Renal pelvis (tissue), 12 donors: Measurements from ENCODE around the gene AGAP5. TPM values are rescaled to one million over a fixed set of nuclear protein-coding genes. Genes with fewer than 3 reads are reported as not detected.
"Not testable (repeated sequence)": the region's sequence is repeated elsewhere in the genome, so short reads cannot be mapped to it uniquely, and the experiment has no call there.

Source experiments
- DNase-seq: peaks from one replicate; pipeline ENCODE4 v3.0.0-alpha.2; 2013
- long read RNA-seq, 16 experiments: transcript quantifications; one replicate each; lab custom pipeline, GENCODE V29; 2026
- polyA plus RNA-seq, 3 donors: library from polyadenylated mRNA; unstranded; fragments of 120-200 nt; gene quantifications; one replicate each; pipeline ENCODE4 v1.2.1, GENCODE V29; 2013; ENCODE audit not compliant: insufficient read length in 3 of 3

AGAP5 gene
- polyA plus RNA-seq: 10 to 100 TPM in 2 of 3 donors, 1 to 10 TPM in 1; 9.0 to 32.0 (median 28.9) TPM
- long read RNA-seq, donor 1: 0 reads
- long read RNA-seq, donor 2, transcript AGAP5-201 (8 exons, 2,394 nt): major isoform, 5 of 5 reads
- long read RNA-seq, donor 2, partial matches to known transcripts: 0 of 5 reads
- long read RNA-seq, donor 2, other reads (novel, unspliced or antisense): 0 of 5 reads
- long read RNA-seq, donor 3: 0 reads
- long read RNA-seq, donor 4, partial matches to known transcripts: 0 of 2 reads
- long read RNA-seq, donor 4, other reads (novel, unspliced or antisense): 0 of 2 reads
- long read RNA-seq, donor 5: 0 reads
- long read RNA-seq, donor 6, transcript AGAP5-201 (8 exons, 2,394 nt): major isoform, 8 of 8 reads
- long read RNA-seq, donor 6, partial matches to known transcripts: 0 of 8 reads
- long read RNA-seq, donor 6, other reads (novel, unspliced or antisense): 0 of 8 reads
- long read RNA-seq, donor 7, partial matches to known transcripts: 0 of 1 reads
- long read RNA-seq, donor 7, other reads (novel, unspliced or antisense): 0 of 1 reads
- long read RNA-seq, donor 8, partial matches to known transcripts: 0 of 4 reads
- long read RNA-seq, donor 8, other reads (novel, unspliced or antisense): 0 of 4 reads
- long read RNA-seq, donor 9, partial matches to known transcripts: 0 of 4 reads
- long read RNA-seq, donor 9, other reads (novel, unspliced or antisense): 0 of 4 reads
- long read RNA-seq, donor 10, partial matches to known transcripts: 0 of 2 reads
- long read RNA-seq, donor 10, other reads (novel, unspliced or antisense): 0 of 2 reads
- long read RNA-seq, donor 11, partial matches to known transcripts: 0 of 1 reads
- long read RNA-seq, donor 11, other reads (novel, unspliced or antisense): 0 of 1 reads
- long read RNA-seq, donor 12, partial matches to known transcripts: 0 of 1 reads
- long read RNA-seq, donor 12, other reads (novel, unspliced or antisense): 0 of 1 reads
- long read RNA-seq, donor 13, transcript AGAP5-201 (8 exons, 2,394 nt): major isoform, 5 of 5 reads
- long read RNA-seq, donor 13, partial matches to known transcripts: 0 of 5 reads
- long read RNA-seq, donor 13, other reads (novel, unspliced or antisense): 0 of 5 reads
- long read RNA-seq, donor 14: 0 reads
- long read RNA-seq, donor 15, transcript AGAP5-201 (8 exons, 2,394 nt): major isoform, 7 of 7 reads
- long read RNA-seq, donor 15, partial matches to known transcripts: 0 of 7 reads
- long read RNA-seq, donor 15, other reads (novel, unspliced or antisense): 0 of 7 reads
- long read RNA-seq, donor 16, partial matches to known transcripts: 0 of 2 reads
- long read RNA-seq, donor 16, other reads (novel, unspliced or antisense): 0 of 2 reads

DNA sequence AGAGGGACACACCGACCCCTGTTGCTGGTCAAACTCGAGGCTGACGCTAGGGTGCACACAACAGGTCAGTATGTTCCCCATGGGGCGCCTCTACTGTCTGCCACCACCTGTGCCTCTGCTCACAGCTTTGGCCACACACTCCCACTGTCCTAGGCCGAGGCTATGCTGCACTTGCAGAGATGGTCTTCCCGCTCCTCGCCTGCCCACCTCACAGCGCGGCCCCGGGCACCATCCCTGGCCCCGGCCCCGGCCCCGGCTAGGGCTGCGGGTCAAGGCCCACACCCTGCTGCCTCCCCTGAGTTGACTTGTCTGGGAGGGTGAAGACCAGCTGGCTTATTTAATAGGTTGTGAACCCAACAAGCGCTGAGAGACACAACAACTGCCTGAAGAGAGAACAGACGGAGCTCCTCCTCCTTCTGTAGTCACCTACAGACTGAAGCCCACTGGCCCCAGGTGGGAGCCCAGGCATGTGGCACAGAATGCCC, at the start of gene AGAP5:
TSS of gene AGAP5 (minus strand) at position 435 of the 485 bp plus-strand sequence. CDS start at position 81, 354 bp downstream.
- not testable (repeated sequence) for DNase-seq

DNA sequence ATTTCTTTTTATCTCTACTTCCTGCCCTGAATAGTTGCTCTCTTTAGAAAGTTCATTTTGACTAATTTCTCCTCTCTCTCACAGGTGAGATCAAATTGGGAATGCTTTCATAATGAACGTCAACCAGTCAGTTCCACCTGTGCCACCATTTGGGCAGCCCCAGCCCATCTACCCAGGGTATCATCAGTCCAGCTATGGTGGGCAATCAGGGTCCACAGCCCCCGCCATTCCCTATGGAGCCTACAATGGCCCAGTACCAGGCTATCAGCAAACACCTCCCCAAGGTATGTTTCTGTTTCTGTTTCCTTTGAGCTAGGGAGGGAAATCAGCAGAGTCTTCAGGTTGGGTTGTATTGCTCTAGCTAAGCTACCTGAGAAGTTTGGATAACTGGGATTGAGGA, 48.8 kb upstream of the AGAP5 start:
- no peak for DNase-seq

DNA sequence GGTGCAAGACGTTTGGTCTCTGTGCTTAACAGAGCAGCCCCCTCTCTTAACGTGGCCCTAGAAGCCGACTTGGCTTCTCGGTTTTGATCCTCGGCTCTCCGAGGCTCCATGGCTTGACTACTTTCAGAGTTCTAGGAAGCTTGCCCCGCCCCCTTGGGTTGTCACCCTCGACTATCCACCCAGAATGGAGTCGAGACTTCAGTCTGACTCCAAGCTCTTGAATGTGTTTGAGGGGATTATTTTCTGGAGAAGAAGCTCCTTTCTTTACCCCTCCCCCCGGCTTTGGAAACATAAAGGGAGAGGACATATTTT, 46.7 kb upstream of the AGAP5 start:
- peak; percentile 75 for DNase-seq

DNA sequence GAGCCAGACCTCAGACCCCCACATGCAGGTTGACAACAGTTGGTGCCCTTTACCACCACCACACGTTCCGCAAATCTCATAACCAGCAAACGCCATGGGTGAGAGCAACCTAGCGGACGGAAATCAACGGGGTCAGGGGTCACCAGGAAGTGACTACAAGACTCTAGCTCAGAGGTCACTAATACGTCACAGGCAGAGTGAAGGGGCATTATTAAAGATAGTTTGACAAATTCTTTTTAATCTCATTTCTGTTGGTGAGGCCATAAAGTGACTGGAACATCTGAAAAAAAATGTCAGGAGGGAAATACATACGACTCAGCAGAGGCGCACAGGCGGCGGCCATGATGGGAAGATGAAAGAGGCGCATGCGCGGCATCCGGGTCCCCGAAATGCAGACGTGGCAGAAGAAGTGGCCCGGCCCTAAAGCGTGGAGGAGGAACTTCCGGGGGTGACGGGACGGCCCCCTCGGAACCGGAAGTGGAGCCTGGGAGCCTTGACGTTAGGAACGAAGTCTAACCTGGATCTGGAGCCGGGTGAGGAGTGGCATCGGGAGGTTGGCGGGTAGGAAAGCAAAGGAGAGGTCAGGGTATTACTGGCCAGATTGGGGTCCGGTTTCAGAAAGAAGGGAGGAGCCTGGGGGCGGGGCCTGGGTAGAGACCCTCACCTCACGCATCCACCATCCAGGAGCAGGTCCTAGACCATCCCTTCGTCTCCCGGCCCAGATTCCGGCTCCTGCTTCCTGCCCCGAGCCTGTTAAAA, 46.2 kb upstream of the AGAP5 start, which contains the start of gene SEC24C:
TSS of gene SEC24C (plus strand) at position 468 of the 759 bp plus-strand sequence. CDS start 2,461 bp downstream, outside the sequence.
- DNase-seq: peak; percentile 97

DNA sequence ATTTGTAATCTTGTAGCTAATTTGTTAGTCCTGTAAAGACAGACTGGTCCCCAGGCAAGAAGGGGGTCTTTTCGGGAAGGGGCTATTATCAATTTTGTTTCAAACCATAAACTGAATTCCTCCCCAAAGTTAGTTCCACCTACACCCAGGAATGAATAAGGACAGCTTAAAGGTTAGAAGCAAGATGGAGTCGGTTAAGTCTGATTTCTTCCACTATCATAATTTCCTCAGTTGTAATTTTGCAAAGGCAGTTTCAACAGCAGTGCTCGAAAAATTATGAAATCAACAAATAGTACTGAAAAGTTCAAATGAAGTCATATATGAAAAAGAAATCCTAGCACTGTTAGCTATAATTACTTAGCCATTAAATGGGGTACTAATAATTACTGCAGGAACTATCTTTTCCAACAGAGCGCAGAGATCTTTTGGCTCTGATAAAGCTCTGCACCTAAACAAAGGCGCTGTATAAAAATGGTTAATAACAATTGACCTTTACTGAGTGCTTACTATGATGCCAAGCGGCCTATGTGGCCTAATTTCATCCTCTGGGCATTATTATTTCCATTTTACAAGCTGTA, 45.5 kb upstream of the AGAP5 start:
- DNase-seq: no peak

DNA sequence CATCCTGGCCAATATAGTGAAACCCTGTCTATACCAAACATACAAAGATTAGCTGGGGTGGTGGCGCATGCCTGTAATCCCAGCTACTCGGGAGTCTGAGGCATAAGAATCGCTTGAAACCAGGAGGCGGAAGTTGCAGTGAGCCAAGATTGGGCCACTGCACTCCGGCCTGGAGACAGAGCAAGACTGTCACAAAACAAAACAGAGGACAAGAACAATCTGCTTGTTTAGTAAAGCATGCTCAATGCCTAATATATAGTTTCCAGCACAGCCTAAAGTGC, 44.5 kb upstream of the AGAP5 start:
- no peak for DNase-seq

DNA sequence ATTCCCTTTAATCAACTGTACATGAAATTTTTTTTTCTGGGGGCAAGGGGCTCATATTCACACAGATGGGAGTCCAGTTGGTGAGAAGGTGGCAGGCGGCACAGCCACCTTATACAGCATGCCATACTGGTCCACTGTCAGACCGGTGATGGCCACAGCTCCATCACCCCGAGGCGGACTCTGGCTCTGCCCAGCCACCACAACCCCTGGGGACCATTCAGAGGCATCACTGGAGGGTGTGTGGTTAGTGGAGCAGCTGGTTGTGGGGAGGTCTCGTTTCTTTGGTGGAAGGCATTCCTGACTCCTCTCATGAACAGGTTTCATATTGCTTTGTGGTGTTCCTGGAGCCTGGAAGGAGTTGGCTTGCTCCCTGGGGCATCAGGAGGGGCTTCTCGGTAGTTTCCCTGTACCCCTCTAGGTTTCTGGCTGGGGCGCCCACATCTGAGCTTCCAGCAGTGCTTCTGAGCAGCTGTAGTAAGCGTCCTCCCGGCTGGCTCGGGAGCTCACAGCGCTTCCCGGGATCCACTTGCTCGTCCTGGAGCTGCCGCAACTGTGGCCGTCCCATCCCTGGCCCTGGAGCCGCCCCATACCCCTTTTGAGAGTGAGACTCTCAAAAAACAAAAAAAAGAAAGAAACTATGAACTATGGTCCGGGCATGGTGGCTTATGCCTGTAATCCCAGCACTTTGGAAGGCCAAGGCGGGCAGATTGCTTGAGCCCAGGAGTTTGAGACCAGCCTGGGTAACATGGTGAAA, 42.8 kb upstream of the AGAP5 start:
- DNase-seq: not testable (repeated sequence)

DNA sequence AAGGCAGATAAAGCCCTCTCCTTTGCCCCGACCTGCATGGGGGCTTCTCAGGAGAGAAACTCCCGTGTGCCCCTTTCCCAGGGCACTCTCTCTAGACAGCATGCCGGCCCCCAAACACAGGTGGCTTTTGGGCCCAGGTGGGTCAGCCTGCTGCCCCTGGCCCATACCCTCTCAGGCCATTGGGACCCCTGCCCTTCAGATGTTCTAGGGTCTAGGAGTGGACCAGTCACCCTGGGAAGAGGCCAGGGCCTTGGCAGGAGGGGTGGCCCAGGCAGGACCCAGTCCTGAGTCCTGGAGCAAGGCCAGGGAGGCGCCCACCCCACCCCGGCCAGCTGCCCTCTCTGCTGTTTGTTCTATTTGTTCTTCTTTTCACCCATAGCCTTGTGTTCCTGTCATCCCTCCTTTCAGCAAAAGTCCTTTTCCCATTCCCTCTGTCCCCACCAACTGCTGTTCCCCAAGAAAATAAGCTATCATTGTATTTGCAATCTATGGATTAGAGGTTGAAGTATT, 36.9 kb upstream of the AGAP5 start:
- DNase-seq: no peak

DNA sequence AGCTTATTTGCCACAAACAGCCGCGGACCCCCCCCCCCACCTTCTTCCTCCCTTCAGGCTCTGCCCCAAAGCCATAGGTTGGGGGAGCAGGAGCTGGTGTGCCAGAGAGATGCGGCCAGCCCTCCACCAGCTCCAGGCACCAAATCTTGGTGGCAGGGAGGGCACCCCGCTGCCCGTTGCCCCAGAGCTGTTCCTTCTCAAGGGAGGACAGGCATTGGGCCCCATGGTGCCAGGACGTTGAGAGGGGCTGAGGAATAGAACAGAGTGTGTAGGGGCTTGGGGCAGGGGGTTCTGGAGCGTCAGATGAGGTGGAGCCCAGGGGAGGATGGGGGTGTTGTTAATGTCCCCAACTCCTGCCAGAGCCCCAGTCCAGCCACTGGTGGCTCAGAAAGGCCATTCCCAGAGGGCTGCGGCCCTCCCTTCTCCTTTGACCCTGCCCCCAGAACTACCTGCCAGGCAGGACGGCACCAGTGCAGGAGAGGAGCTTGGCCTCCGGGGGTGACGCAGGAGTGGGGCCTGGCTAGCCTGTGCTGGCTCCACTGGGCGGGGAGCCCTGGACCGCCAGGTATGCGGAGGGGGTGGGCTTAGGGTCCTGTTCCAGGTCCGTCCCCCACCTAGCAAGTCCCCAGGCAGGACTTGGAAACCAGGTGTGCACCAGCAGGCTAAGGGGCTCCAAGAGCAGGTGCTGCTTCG, 36.3 kb upstream of the AGAP5 start:
- no peak for DNase-seq

DNA sequence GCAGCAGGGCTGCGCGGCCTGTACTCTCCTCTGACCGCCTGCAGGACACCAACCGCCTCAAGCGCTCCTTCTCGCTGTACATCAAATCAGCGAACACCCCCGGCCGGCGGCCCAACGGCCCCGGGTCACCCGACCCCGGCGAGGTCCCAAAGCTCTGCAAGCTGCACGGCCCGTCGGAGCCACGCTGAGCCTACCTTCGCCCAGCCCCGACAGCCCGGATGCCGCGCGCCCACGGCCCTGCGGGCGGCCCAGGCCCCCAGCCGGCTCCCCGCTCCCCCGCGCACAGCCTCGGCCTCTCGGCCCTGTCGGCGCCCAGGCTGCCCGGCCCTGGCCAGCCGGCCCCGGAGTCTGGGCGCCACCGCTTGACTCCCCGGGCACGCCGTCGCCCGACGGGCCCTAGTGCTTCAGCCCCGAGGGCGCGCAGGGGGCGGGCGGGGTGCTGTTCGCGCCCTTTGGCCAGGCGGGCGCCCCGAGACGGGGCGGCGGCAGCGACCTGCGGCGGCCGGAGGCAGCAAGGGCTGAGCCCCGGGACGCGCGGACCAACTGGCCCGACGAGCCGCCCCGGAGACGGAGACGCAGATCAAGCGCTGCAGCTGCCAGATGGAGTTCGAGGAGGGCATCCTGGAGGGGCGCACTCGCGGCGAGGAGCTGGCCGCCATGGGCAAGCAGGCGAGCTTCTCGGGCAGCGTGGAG, 35.2 kb upstream of the AGAP5 start:
- no peak for DNase-seq

DNA sequence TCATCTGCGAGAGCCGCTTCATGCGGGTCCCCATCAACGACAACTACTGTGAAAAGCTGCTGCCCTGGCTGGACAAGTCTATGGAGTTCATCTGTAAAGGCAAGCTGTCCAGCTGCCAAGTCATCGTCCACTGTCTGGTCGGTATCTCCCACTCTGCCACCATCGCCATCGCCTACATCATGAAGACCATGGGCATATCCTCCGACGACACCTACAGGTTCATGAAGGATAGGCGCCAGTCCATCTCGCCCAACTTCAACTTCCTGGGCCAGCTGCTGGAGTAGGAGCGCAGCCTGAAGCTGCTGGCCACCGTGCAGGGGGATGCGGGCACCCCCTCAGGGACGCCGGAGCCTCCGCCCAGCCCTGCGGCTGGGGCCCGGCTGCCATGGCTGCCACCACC, 34.5 kb upstream of the AGAP5 start:
- DNase-seq: no peak

DNA sequence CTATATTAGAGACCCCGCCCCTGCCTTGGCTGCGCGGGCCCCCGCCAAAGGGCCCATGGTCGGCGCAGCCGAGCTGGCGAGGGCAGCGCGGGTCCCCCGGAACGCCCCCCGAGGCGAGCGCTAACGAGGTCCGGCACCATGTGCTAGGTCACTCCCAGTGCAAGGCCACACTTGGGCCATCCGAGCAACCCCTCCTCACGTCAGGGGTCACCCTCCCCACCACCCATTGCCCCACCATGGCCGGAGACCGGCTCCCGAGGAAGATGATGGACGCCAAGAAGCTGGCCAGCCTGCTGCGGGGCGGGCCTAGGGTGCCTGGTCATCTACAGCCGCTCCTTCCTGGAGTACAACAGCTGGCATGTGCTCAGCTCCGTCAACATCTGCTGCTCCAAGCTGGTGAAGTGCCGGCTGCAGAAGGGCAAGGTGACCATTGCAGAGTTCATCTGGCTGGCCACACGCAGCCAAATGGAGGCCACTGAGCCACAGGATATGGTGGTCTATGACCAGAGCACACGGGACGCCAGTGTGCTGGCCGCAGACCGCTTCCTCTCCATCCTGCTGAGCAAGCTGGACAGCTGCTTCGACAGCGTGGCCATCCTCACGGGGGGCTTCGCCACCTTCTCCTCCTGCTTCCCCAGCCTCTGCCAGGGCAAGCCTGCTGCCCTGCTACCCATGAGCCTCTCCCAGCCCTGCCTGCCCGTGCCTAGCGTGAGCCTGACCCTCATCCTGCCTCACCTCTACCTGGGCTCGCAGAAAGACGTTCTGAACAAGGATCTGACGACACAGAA, 33.9 kb upstream of the AGAP5 start:
- no peak for DNase-seq

DNA sequence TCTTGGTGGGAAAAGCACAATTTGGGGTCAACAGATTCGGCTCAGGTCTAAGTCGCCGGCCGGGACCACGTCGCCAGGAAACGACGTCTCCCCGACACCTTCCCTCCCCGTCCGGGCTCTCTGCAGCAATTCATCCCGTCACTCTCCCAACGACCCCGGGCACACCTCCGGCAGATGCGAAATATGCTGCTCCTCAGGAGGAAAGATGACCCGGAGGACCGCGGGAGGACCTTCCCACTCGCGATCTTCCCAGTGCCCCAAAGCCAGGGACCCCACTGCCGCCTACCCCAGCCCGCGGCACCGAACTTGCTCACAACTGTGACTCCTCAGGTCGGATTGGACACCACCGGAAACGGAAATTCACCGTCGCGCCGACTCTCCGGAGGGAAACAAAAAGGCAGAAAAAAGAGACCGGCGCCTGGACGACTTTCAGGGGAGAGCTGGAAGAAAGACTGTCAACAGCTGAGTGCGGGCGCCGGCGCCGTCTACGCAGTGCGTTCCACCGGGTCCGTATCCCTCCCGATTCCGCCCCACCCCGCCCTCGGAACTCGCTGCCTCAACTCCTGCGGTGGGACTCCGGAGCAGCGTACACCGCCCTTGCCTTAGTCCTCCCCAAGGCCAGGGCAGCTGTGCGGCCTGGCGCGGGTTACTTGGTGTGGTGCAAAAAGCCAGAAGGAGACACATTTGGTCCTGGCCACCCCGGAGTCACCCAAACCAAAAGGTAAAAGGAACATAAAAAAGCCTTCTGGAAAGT, 32.4 kb upstream of the AGAP5 start:
- peak; percentile 93 for DNase-seq

DNA sequence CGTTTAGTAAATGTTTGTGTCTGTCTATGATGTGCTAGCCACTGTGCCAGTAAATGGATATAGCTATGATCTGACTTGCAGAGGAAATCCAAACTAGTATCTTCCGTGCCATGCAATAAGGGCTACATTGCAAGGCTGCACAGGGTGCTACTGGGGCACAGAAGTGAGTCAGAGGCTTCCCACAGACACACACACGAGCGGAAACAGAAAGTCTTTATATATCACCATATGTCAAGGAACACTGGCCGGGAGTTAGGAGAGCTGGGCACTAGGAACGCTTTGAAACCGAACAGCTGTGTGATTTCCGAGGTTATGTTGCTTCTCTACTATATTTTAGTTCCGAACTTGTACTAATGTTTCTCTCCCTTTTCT, 31.9 kb upstream of the AGAP5 start:
- not testable (repeated sequence) for DNase-seq

DNA sequence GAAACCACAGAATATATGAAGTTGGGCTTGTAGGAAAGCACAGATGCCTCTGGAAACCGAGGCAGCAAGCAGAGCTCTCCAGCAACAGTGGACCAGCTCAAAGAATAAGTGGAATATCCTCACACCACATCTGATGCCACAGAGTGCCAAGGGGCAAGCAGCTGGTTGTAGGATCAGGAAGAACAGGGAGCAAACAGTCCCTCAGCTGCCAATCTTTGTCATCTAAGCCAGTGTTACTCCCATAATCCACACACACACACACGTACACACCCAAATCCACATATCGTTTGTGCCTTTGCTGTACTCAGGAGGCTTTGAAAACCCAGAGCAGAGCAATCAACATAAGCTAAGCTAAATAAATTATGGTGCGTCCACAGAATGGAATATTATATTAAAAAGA, 25.6 kb upstream of the AGAP5 start:
- DNase-seq: no peak

DNA sequence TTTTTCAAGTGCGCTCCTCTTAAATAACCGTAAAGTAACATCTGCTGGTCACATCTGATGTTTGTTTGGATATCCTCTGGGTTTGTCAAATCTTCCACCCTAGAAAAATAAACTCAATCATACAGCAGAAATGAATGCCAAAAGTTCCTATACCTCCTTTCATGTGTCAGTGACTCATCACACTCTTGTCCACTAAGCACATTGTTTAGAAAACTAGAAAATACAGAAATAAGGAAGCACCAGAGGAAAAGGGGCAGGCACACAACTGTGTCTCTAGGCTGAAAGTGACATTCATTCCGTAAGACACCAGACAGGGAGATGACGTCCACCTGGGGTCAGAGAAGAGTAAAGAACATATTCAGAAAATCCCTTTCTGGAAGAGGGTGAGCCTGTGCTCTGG, 22.7 kb upstream of the AGAP5 start:
- DNase-seq: not testable (repeated sequence)

DNA sequence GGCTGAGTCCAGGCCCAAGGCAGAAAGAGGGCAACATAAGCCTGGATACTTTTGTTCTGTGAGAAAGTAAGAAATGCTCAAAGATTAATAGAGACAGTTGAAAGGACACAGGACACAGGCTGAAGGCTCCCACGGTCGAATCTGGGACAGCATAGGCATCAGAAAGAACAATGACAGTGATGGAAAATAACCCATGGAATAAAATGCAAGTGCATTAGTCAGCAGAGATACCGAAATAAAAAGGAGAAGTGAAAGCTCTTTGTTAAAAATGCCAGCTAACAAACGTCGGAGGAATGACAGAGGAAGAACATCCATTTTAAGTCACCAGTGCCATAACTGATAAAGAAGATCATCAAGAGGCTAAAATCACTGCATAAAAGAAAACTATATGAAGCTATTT, 19.6 kb upstream of the AGAP5 start:
- DNase-seq: no peak
